DOHH2 (cell line): ENCODE data around the gene PMS1.

Source experiments
- CTCF ChIP-seq: fragments of 200-600 bp; sonication (generic); IDR thresholded peaks from one replicate; pipeline ENCODE4 v1.5.1; 2014; ENCODE audit warnings: antibody characterized with exemption, mild to moderate bottlenecking, low read depth, low read length; ENCODE audit not compliant: poor library complexity, severe bottlenecking
- EZH2phosphoT487 ChIP-seq: fragments of 200-600 bp; sonication (generic); IDR thresholded peaks from 2 replicates; pipeline ENCODE4 v1.6.1; 2017; ENCODE audit warnings: borderline replicate concordance, mild to moderate bottlenecking, antibody characterized with exemption, low read length, moderate library complexity, mixed read lengths

GRCh38 chr2:189799531-189799930 is 15.3 kb downstream of the PMS1 start:
- TF ChIP-seq CTCF = no peak
- no peak for TF ChIP-seq EZH2phosphoT487
